Activated CD8-positive, alpha-beta memory T cell treated with anti-CD3 and anti-CD28 coated beads, Interleukin-2, amount 50 U/mL, for 48 hours (primary cell): ENCODE measurements around the gene CERS4.
"Not testable (repeated sequence)": the region's sequence is repeated elsewhere in the genome, so short reads cannot be mapped to it uniquely, and the experiment has no call there.

Experiments
- DNase-seq: peaks from one replicate; pipeline ENCODE4 v3.0.0-alpha.2; 2020

CERS4 gene

GRCh38 chr19:8210421-8211101 is 1.4 kb downstream of the CERS4 start:
- no peak for DNase-seq

GRCh38 chr19:8212212-8212611 is 3.0 kb downstream of the CERS4 start:
- DNase-seq: no peak

GRCh38 chr19:8212916-8213315 is 3.7 kb downstream of the CERS4 start:
- no peak for DNase-seq

GRCh38 chr19:8213827-8214672 is 4.9 kb downstream of the CERS4 start:
- no peak for DNase-seq

GRCh38 chr19:8214802-8215201 is 5.6 kb downstream of the CERS4 start:
- no peak for DNase-seq

GRCh38 chr19:8215783-8216182 is 6.6 kb downstream of the CERS4 start:
- DNase-seq: no peak

GRCh38 chr19:8216357-8216756 is 7.2 kb downstream of the CERS4 start:
- no peak for DNase-seq

GRCh38 chr19:8218127-8218526 is 9.0 kb downstream of the CERS4 start:
- DNase-seq: not testable (repeated sequence)

- DNase-seq: no peak
Observed at GRCh38 chr19:8220481-8220880, 11.3 kb downstream of the CERS4 start.

GRCh38 chr19:8221161-8221560 is 12.0 kb downstream of the CERS4 start:
- no peak for DNase-seq

GRCh38 chr19:8223442-8223841 is 14.3 kb downstream of the CERS4 start:
- DNase-seq: not testable (repeated sequence)

- no peak for DNase-seq
Observed at GRCh38 chr19:8224394-8225145, 15.4 kb downstream of the CERS4 start.

- DNase-seq: no peak
Observed at GRCh38 chr19:8231073-8231604, 22.0 kb downstream of the CERS4 start.

GRCh38 chr19:8233370-8233769 is 24.2 kb downstream of the CERS4 start:
- no peak for DNase-seq

- DNase-seq: no peak
Observed at GRCh38 chr19:8237026-8237425, 27.9 kb downstream of the CERS4 start.

GRCh38 chr19:8238251-8238650 is 29.1 kb downstream of the CERS4 start:
- DNase-seq: no peak

GRCh38 chr19:8239528-8240273 is 30.5 kb downstream of the CERS4 start:
- no peak for DNase-seq

GRCh38 chr19:8240274-8241229 is 31.4 kb downstream of the CERS4 start:
- peak; percentile 79 for DNase-seq

- no peak for DNase-seq
Observed at GRCh38 chr19:8241646-8242045, 32.5 kb downstream of the CERS4 start.

GRCh38 chr19:8242211-8242821 is 33.1 kb downstream of the CERS4 start:
- no peak for DNase-seq

GRCh38 chr19:8243146-8243545 is 34.0 kb downstream of the CERS4 start:
- no peak for DNase-seq
